Kidney epithelial cell (primary cell): Measurements from ENCODE around the gene KPNB1. TPM values are rescaled to one million over a fixed set of nuclear protein-coding genes. Genes with fewer than 3 reads are reported as not detected.

Experiments
- DNase-seq: peaks from one replicate; pipeline ENCODE4 v3.0.0-alpha.2; 2010; ENCODE audit warnings: low read depth
- H3K27me3 ChIP-seq: 2 replicates; pipeline ENCODE4 v1.6.0; 2011; ENCODE audit warnings: low read length; ENCODE audit not compliant: control insufficient read depth, insufficient read depth
- H3K36me3 ChIP-seq: 2 replicates; pipeline ENCODE4 v1.5.1; 2011; ENCODE audit warnings: low read length; ENCODE audit not compliant: control insufficient read depth, insufficient read depth
- H3K4me3 ChIP-seq: 2 replicates; pipeline ENCODE4 v1.5.1; 2011; ENCODE audit warnings: low read depth, mild to moderate bottlenecking, control low read depth, low read length
- CTCF ChIP-seq: IDR thresholded peaks from 2 replicates; pipeline ENCODE4 v1.5.1; 2011; ENCODE audit warnings: mild to moderate bottlenecking, moderate library complexity, low read length, control low read depth, inconsistent platforms; ENCODE audit not compliant: insufficient read depth, poor library complexity, severe bottlenecking
- total RNA-seq: library from RNA; depleted of rRNA; stranded (reverse); fragments of >200 nt; gene quantifications from 2 replicates; pipeline ENCODE4 v1.2.3, GENCODE V29; 2015

The KPNB1 gene
- total RNA-seq, 1 donor from 2014 or later, result 249 TPM

GRCh38 chr17:47708312-47708863 is 58.7 kb downstream of the KPNB1 start:
- TF ChIP-seq CTCF, result no peak
- Histone ChIP-seq H3K4me3 (no peak overlapping the region), H3K36me3 (no peaks in the 10 kb centered on the region), H3K27me3 (peaks cover 8% of the 10 kb centered on the region)
- DNase-seq, result no peak

- Histone ChIP-seq H3K36me3 (no peaks in the 10 kb centered on the region), H3K4me3 (no peak overlapping the region), H3K27me3 (peaks cover 14% of the 10 kb centered on the region)
- no peak for DNase-seq
- TF ChIP-seq CTCF, result no peak
These were observed 59.3 kb downstream of the KPNB1 start for GRCh38 chr17:47708864-47709541.

- Histone ChIP-seq H3K27me3 (peaks cover 20% of the 10 kb centered on the region), H3K36me3 (no peaks in the 10 kb centered on the region), H3K4me3 (no peak overlapping the region)
- no peak for DNase-seq
- TF ChIP-seq CTCF, result no peak
These were observed 59.9 kb downstream of the KPNB1 start for GRCh38 chr17:47709594-47709993.

- TF ChIP-seq CTCF, result no peak
- peaks cover 21% of the 10 kb centered on the region for H3K27me3 ChIP-seq
- no peak overlapping the region for H3K4me3 ChIP-seq
- DNase-seq, result no peak
- no peaks in the 10 kb centered on the region for H3K36me3 ChIP-seq
These were observed 61.8 kb downstream of the KPNB1 start for GRCh38 chr17:47711366-47712099.

- Histone ChIP-seq H3K4me3 (no peak overlapping the region), H3K27me3 (peaks cover 21% of the 10 kb centered on the region), H3K36me3 (no peaks in the 10 kb centered on the region)
- TF ChIP-seq CTCF, result no peak
- no peak for DNase-seq
These were observed 62.8 kb downstream of the KPNB1 start for GRCh38 chr17:47712330-47713023.
